Activated CD4-positive, alpha-beta T cell treated with anti-CD3 and anti-CD28 coated beads for 36 hours (primary cell): ENCODE measurements around the gene CTIF. TPM values are rescaled to one million over a fixed set of nuclear protein-coding genes. Genes with fewer than 3 reads are reported as not detected.

ENCODE experiments used
- ATAC-seq: fragments of 200-7000 bp; cut with Tn5 transposase; one replicate; pipeline ENCODE4 v1.10.0; 2021; ENCODE audit warnings: mild to moderate bottlenecking, moderate library complexity
- CTCF ChIA-PET: fragments of 350-600 bp; sonication (Branson Sonifier 250); formaldehyde crosslinking; loops from one replicate; lab custom pipeline; 2021; ENCODE audit warnings: antibody characterized with exemption; lab: Charles Lee
- POLR2A ChIA-PET: fragments of 350-600 bp; sonication (Branson Sonifier 250); formaldehyde crosslinking; loops from one replicate; lab custom pipeline; 2021; ENCODE audit warnings: antibody characterized with exemption, inconsistent platforms; lab: Charles Lee
- DNase-seq: peaks from one replicate; pipeline ENCODE4 v3.0.0-alpha.2; 2020
- H3K27ac Mint-ChIP-seq: one replicate; pipeline ENCODE4 v1.8.0; 2021; ENCODE audit warnings: mixed read lengths
- H3K27me3 Mint-ChIP-seq: one replicate; pipeline ENCODE4 v1.8.0; 2021; ENCODE audit warnings: mixed read lengths
- H3K36me3 Mint-ChIP-seq: one replicate; pipeline ENCODE4 v1.8.0; 2021; ENCODE audit warnings: low read depth, mixed read lengths
- H3K4me1 Mint-ChIP-seq: one replicate; pipeline ENCODE4 v1.8.0; 2021; ENCODE audit warnings: mixed read lengths
- H3K4me3 Mint-ChIP-seq: one replicate; pipeline ENCODE4 v1.8.0; 2021; ENCODE audit warnings: mild to moderate bottlenecking, moderate library complexity, mixed read lengths
- H3K9me3 Mint-ChIP-seq: one replicate; pipeline ENCODE4 v1.8.0; 2021; ENCODE audit warnings: low read depth, mixed read lengths
- intact Hi-C, 2 experiments: fragments of 100-400 bp; cut with DNase I in 1 of 2; cut with micrococcal nuclease in 1 of 2; formaldehyde crosslinking; loops; one replicate each; pipeline versions ENCODE4 v1.14.2 to v1.15.1; 2022 to 2024; cut with DNase I, micrococcal nuclease
- total RNA-seq, 2 experiments: library from RNA; stranded (reverse); gene quantifications; one replicate each; pipeline ENCODE4 v1.2.3, GENCODE V29; 2021

The CTIF gene
- total RNA-seq, 2 experiments from 2014 or later = 4.5 to 5.3 TPM

DNA sequence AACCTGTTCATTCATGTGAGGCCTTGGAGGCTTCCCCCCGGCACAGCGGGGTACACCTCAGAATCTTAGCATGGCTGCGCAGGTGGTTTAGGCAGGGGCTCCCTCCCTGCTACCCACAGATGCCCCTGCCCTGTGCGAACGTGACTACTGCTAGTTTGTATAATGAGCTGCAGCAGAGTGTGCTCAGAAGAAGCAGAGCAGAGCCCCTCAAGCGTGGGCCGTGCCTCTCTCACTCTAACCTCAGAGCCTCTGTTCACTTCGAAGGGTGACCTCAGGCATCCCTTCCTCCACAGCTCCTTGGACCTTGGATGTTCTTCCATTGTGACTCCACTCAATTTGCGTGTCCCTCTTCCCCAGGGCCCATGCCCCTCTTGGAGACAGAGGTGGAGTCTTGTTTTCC, 161.6 kb downstream of the CTIF start:
- Mint-ChIP-seq H3K27ac (no peak overlapping the region), H3K9me3 (no peaks in the 10 kb centered on the region), H3K36me3 (no peaks in the 10 kb centered on the region), H3K4me3 (no peak overlapping the region), H3K4me1 (no peaks in the 10 kb centered on the region), H3K27me3 (no peaks in the 10 kb centered on the region)
- intact Hi-C loops = no loop called here
- ChIA-PET CTCF (no interaction called here), POLR2A (no interaction called here)
- no peak for DNase-seq
- ATAC-seq = no peak

DNA sequence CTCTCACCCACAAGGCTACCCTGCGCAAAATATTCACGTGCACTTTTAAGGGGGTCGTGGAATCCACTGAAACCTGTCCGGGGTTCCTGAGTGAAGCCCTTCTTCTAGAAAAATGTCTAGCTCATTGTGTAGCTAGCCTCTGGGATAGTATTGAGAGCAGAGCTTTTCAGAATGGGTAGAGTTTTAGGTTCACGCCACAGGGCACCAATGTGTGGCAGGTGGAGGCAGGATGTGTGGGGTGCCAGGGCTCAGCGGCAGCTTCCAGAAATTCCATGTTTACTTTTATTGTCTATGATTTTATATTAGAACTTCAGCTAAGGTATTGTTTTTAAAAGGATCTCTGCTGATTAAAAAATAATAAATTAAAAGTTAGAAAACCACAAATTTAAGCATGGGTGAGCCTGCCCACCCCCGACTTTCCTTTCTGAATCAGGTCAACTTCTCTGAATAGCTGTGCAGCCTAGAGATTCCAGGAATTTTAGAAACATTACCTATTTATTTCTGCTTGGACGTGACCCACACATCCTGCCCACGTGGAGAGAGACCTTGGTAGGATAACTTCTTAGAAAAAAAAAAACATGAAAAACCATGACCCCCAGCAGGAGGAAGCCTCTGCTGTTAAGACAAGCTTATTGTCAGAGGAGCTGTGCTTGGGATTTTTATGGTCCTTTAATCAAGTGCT, 163.7 kb downstream of the CTIF start:
- POLR2A ChIA-PET = interaction anchor here (0.5 to 0.7 kb wide), 2 partner anchors 418 to 758 kb away, joined by 3 to 4 read pairs; no protein-coding TSS in a partner anchor
- no peak overlapping the region for H3K27ac Mint-ChIP-seq
- H3K27me3 Mint-ChIP-seq = no peaks in the 10 kb centered on the region
- H3K4me3 Mint-ChIP-seq = no peak overlapping the region
- no peaks in the 10 kb centered on the region for H3K36me3 Mint-ChIP-seq
- intact Hi-C loops = no loop called here
- DNase-seq (no peak), ATAC-seq (peak; percentile 39)
- H3K9me3 Mint-ChIP-seq = no peaks in the 10 kb centered on the region
- CTCF ChIA-PET = interaction anchor here (0.8 kb wide), 1 partner anchor 38 kb away, joined by 3 read pairs; no protein-coding TSS in a partner anchor
- H3K4me1 Mint-ChIP-seq = no peaks in the 10 kb centered on the region

DNA sequence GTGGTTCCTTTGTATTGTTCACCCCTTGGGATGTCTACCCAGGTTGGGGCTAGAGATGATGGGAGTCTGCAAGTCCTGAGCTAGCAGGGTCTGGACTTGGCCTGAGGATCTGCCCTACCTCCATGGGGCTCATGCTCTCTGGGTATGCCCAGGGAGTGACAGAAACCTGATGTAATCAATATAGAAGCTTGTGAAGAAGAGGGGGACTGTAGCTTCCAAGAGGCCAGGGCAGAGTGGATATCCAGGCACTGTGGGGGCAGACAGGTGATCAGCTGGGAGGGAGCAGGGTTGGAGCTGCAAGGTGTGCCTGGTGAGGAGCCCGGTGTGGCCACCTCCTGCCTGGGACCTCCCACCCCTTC, 164.2 kb downstream of the CTIF start:
- no peaks in the 10 kb centered on the region for H3K27me3 Mint-ChIP-seq
- no peaks in the 10 kb centered on the region for H3K4me1 Mint-ChIP-seq
- ChIA-PET POLR2A (interaction anchor here (0.5 to 0.7 kb wide), 2 partner anchors 418 to 757 kb away, joined by 3 to 4 read pairs; no protein-coding TSS in a partner anchor), CTCF (interaction anchor here (0.8 kb wide), 1 partner anchor 38 kb away, joined by 3 read pairs; no protein-coding TSS in a partner anchor)
- ATAC-seq (no peak), DNase-seq (no peak)
- H3K4me3 Mint-ChIP-seq = no peak overlapping the region
- intact Hi-C loops = no loop called here
- H3K9me3 Mint-ChIP-seq = no peaks in the 10 kb centered on the region
- no peaks in the 10 kb centered on the region for H3K36me3 Mint-ChIP-seq
- H3K27ac Mint-ChIP-seq = no peak overlapping the region

DNA sequence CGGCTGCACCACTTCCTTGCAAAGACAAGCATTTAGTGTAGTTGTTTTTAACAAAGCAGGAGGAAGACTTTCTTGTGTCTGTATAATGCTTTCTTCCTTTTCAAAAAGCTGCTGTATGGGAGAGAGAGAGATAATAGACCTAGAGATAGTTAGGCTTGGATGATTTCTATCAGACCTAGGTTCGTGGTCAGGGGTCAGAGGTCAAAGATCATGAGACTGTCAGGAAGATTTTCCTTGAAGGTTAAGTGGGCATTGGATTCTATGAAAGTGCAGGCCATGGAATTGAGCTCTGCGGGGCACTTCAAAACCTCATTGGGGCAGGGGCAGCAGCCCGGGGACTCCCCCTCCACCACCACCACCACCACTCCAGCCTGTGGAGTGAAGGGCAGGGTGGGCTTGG, 164.6 kb downstream of the CTIF start:
- no peak overlapping the region for H3K27ac Mint-ChIP-seq
- no peaks in the 10 kb centered on the region for H3K36me3 Mint-ChIP-seq
- no peak overlapping the region for H3K4me3 Mint-ChIP-seq
- intact Hi-C loops = no loop called here
- CTCF ChIA-PET = no interaction called here
- ATAC-seq (no peak), DNase-seq (no peak)
- POLR2A ChIA-PET = interaction anchor here (0.5 to 0.7 kb wide), 2 partner anchors 417 to 757 kb away, joined by 3 to 4 read pairs; no protein-coding TSS in a partner anchor
- no peaks in the 10 kb centered on the region for H3K27me3 Mint-ChIP-seq
- no peaks in the 10 kb centered on the region for H3K9me3 Mint-ChIP-seq
- no peaks in the 10 kb centered on the region for H3K4me1 Mint-ChIP-seq

DNA sequence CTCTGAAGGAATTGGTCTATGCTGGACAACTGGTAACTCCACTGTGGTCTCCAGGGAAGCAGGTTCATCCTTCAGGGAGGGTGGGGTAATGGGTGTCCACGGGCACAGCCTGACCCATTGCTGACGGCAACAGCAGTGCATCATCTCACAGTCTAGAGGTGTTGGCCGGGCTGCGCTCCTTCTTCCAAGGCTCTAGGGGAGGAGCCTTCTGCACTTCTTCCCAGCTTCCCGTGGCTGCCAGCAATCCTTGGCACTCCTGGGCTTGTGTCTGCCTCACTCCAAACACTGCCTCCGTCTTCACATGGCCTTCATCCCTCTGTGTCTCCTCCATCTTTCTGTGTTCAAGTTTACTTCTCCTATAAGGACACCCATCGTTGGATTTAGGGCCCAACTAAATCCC, 166.2 kb downstream of the CTIF start:
- ATAC-seq = no peak
- CTCF ChIA-PET = no interaction called here

DNA sequence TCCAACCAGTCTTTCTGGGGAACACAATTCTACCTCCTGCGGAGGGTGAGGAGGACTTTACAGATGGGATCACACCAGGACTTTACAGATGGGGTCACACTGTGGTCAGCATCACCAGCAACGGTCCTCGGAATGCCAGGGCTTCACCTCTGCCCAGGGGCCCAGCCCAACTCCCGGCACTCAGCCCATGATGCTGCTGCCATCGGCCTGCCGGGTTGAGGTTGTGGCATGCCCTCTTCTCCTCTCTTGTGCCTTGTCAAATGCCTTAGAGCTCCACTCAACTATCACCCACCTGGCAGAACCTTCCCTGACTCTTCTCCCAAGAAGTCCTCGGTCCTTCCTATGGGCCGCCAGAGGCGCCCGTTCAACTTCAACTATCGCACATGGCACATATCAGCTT, 166.7 kb downstream of the CTIF start:
- DNase-seq (no peak), ATAC-seq (no peak)
- H3K36me3 Mint-ChIP-seq = no peaks in the 10 kb centered on the region
- no peaks in the 10 kb centered on the region for H3K4me1 Mint-ChIP-seq
- H3K4me3 Mint-ChIP-seq = no peak overlapping the region
- intact Hi-C loops = no loop called here
- H3K27me3 Mint-ChIP-seq = no peaks in the 10 kb centered on the region
- POLR2A ChIA-PET = no interaction called here
- CTCF ChIA-PET = no interaction called here
- H3K9me3 Mint-ChIP-seq = no peaks in the 10 kb centered on the region
- H3K27ac Mint-ChIP-seq = no peak overlapping the region

More for the DNA sequence above, 166.2 kb downstream of the CTIF start:
- Mint-ChIP-seq H3K36me3 (no peaks in the 10 kb centered on the region), H3K9me3 (no peaks in the 10 kb centered on the region), H3K27me3 (no peaks in the 10 kb centered on the region), H3K4me3 (no peak overlapping the region), H3K27ac (no peak overlapping the region), H3K4me1 (no peaks in the 10 kb centered on the region)
- no peak for DNase-seq
- intact Hi-C loops = no loop called here
- POLR2A ChIA-PET = no interaction called here

DNA sequence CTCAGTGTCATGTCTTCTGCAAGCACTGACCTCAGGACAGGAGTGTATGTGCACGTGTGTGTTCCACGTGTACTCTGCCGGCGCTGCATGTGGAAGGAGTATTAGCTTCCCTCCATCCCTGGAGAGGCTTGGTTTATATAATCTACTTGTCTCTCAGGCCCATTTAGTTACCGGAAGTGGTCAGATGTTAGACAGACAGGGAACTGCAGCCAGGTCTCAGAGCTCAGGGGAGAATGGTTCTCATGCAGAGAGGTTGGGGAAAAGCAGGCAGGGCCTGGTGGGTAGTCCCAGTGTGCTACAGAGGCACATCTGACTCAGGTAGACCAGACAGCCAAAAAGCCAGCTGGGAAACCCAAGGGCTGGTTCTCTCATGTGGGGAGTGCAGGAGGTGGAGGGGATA, 167.9 kb downstream of the CTIF start:
- no peak overlapping the region for H3K4me3 Mint-ChIP-seq
- no peaks in the 10 kb centered on the region for H3K36me3 Mint-ChIP-seq
- no peaks in the 10 kb centered on the region for H3K27me3 Mint-ChIP-seq
- CTCF ChIA-PET = no interaction called here
- POLR2A ChIA-PET = no interaction called here
- intact Hi-C loops = no loop called here
- DNase-seq (no peak), ATAC-seq (no peak)
- H3K9me3 Mint-ChIP-seq = no peaks in the 10 kb centered on the region
- H3K4me1 Mint-ChIP-seq = no peaks in the 10 kb centered on the region
- no peak overlapping the region for H3K27ac Mint-ChIP-seq

DNA sequence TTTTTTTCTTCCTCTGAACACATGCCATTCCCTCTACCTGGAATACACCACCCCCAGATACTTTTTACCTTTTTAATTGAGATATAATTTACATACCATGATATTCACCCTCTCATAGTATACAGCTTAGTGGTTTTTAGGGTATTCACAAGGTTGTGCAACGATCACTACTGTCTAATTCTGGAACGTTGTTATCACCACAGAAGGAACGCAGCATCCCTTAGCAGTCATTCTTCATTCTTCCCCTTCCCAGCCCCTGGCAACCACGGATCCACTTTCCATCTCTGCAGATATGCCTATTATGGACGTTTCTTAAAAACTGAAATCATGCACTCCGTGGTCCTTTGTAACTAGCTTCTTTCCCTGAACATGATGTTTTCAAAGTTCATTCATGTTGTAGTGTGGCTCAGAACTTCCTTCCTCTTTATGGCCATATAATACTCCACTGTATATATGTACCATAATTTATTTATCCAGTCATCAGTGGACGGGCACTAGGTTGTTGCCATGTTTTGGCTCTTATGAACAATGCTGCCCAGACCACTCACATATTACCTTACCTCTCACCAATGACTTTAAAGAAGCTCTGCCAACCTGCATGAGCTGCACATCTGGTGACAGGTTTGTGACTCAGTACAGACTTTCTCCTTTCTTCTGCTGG, 168.9 kb downstream of the CTIF start:
- ATAC-seq = no peak
- Mint-ChIP-seq H3K4me1 (no peaks in the 10 kb centered on the region), H3K27ac (no peak overlapping the region), H3K9me3 (no peaks in the 10 kb centered on the region), H3K27me3 (no peaks in the 10 kb centered on the region), H3K36me3 (no peaks in the 10 kb centered on the region), H3K4me3 (no peak overlapping the region)
- ChIA-PET CTCF (interaction anchor here (0.6 kb wide), 1 partner anchor 362 kb away, joined by 4 read pairs; no protein-coding TSS in a partner anchor), POLR2A (interaction anchor here (0.5 kb wide), 1 partner anchor 28 kb away, joined by 4 read pairs; no protein-coding TSS in a partner anchor)
- no peak for DNase-seq
- intact Hi-C loops = no loop called here

DNA sequence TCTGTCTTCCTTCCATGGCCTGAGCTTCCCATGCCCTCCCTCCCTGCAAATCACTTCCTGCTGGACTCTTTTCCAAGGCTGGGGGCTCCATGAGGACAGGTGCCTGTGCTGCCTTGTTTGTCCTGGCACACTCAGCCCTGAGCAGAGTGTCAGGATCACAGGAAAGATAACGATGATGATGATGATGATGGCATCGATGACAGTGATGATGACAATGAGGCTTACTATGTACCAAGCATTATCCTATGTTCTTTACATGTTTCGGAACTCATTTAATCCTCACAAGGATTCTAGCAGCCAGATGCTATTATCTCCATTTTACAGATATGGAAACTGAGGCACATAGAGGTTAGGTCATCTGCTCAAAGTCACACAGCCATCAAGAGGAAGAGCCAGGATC, 170.0 kb downstream of the CTIF start:
- Mint-ChIP-seq H3K27ac (no peak overlapping the region), H3K9me3 (no peaks in the 10 kb centered on the region), H3K4me3 (no peak overlapping the region), H3K4me1 (no peaks in the 10 kb centered on the region), H3K27me3 (no peaks in the 10 kb centered on the region), H3K36me3 (no peaks in the 10 kb centered on the region)
- ATAC-seq (no peak), DNase-seq (no peak)
- intact Hi-C loops = no loop called here
- ChIA-PET CTCF (no interaction called here), POLR2A (no interaction called here)

DNA sequence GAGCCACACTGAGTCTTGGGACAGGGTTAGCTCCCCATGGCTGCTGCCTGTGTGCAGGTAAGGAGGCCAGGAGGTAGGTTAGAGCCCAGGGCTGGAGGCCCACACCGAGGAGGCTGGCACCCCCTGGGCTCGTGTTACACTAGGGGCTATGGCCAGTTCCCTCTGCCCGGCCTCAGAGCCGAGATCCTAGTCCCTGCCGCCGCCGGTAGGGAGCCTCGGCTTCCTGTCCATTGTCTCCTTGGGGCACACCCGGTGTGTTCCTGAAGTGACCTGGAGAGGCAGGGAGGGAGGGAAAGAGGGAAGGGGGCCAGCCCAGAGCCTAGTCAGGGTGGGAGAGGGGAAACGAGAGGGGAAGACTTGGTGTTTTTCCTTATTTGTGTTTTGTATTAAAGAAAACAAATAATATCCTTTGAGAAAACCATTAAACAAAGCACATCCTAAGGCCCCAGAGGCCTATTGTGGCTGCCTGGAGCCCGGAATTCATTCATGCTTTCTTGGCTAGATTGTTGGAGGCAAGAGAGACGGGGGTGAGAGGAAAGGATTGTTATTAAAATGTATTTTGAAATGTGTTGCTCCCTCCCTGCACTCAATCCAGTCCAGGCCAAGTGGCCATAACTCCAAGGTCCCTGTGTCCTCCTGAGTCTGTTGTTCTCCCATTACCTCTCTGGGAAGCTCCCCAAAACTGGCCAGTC, 170.7 kb downstream of the CTIF start:
- no peaks in the 10 kb centered on the region for H3K4me1 Mint-ChIP-seq
- H3K36me3 Mint-ChIP-seq = no peaks in the 10 kb centered on the region
- ChIA-PET POLR2A (no interaction called here), CTCF (no interaction called here)
- DNase-seq = no peak
- H3K4me3 Mint-ChIP-seq = no peak overlapping the region
- no peak overlapping the region for H3K27ac Mint-ChIP-seq
- no peaks in the 10 kb centered on the region for H3K9me3 Mint-ChIP-seq
- intact Hi-C loops = no loop called here
- no peaks in the 10 kb centered on the region for H3K27me3 Mint-ChIP-seq
- no peak for ATAC-seq

DNA sequence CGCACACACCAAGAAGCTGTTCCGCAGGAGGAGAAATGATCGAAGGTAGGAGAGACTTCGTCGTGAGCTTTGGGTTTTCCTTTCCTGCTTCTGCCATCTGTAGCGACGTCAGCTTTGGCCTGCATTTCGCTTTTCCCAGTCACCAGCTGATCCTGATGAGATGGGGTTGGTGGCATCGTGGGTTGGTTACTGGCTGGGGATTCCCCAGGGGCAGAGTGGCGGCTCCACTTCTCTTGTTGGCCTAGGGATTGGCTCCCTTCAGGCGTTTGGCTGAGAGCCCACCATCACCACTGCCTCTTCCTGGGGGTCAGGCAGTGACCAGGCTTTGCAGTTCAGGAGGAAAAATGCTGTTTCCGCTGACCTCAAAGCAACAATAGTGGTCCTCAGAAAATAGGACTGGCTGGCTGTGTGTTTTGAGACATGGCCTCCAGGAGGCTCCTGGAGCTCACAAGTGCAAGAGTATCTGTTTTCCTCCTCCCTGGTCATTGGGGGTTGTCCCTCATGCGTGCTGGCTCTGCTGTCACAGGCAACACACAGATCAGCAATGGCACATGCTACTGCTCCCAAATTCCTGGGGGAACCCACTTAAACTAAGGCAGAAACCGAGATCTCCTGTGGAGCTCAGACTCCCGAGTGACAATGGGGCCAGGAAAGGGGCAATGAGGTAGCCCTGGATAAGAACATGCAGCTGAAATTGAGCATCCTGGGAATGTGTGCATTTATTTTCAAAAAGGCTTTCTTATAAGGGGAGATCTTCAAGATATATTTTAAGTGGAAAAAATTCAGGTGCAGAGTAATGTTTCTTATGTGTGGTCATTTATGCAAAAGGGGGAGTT, 173.0 kb downstream of the CTIF start:
- ChIA-PET POLR2A (interaction anchor here (0.6 kb wide), 1 partner anchor 18 kb away, joined by 4 read pairs; no protein-coding TSS in a partner anchor), CTCF (interaction anchor here (0.6 to 1.3 kb wide), 3 partner anchors 16 to 526 kb away, joined by 3 to 4 read pairs (median 3); no protein-coding TSS in a partner anchor)
- ATAC-seq (no peak), DNase-seq (peak; percentile 27)
- Mint-ChIP-seq H3K4me1 (no peaks in the 10 kb centered on the region), H3K27me3 (no peaks in the 10 kb centered on the region), H3K4me3 (no peak overlapping the region), H3K27ac (no peak overlapping the region), H3K9me3 (no peaks in the 10 kb centered on the region), H3K36me3 (no peaks in the 10 kb centered on the region)
- intact Hi-C loops = no loop called here
